Endothelial cell of umbilical vein (primary cell): ENCODE data around the gene HDLBP. TPM values are rescaled to one million over a fixed set of nuclear protein-coding genes. Genes with fewer than 3 reads are reported as not detected.

ENCODE experiments used
- BruUV-seq: library from RNA; stranded (reverse); fragments of 400-500 nt; replicated peaks from 2 replicates; lab custom pipeline; 2021; lab: Mats Ljungman, UMichigan
- CTCF ChIA-PET: fragments of 300-600, 350-600 bp; sonication (Branson Sonifier 250); formaldehyde crosslinking; loops from one replicate; lab custom pipeline; 2021; ENCODE audit warnings: antibody characterized with exemption, inconsistent platforms; lab: Charles Lee
- POLR2A ChIA-PET: fragments of 300-600, 350-600 bp; sonication (Branson Sonifier 250); formaldehyde crosslinking; loops from one replicate; lab custom pipeline; 2021; ENCODE audit warnings: antibody characterized with exemption, inconsistent platforms; lab: Charles Lee
- DNase-seq: peaks from one replicate; pipeline ENCODE4 v3.0.0-alpha.2; 2011; ENCODE audit warnings: low read depth, low spot score
- FAIRE-seq: peaks from 2 replicates; lab custom pipeline; 2011; peaks lifted over from hg19 to GRCh38; lab: Jason Lieb, UNC
- H2AFZ ChIP-seq: 2 replicates; pipeline ENCODE4 v1.6.0; 2012; ENCODE audit warnings: low read depth, low read length, control low read depth, inconsistent platforms
- H3K27ac ChIP-seq: 2 replicates; pipeline ENCODE4 v1.5.1; 2011; ENCODE audit warnings: low read depth, mild to moderate bottlenecking, control low read depth, low read length, moderate library complexity; ENCODE audit not compliant: insufficient read depth
- H3K27me3 ChIP-seq, 2 experiments: 2 replicates each; pipeline versions ENCODE4 v1.6.0 to v1.6.1; 2011; ENCODE audit warnings: low read length in 2 of 2, mixed read lengths in 1 of 2; ENCODE audit not compliant: control insufficient read depth in 2 of 2, insufficient read depth in 2 of 2
- H3K36me3 ChIP-seq, 2 experiments: 2 replicates in 1 of 2; 3 replicates in 1 of 2; pipeline ENCODE4 v1.5.1; 2011; ENCODE audit warnings: low read length in 2 of 2, mild to moderate bottlenecking in 1 of 2, moderate library complexity in 1 of 2; ENCODE audit not compliant: control insufficient read depth in 2 of 2, insufficient read depth in 2 of 2; ENCODE audit errors: extremely low read depth in 1 of 2
- H3K4me1 ChIP-seq: 3 replicates; pipeline ENCODE4 v1.5.1; 2011; ENCODE audit warnings: mild to moderate bottlenecking, low read length; ENCODE audit not compliant: control insufficient read depth, insufficient read depth; ENCODE audit errors: extremely low read depth
- H3K4me2 ChIP-seq: 2 replicates; pipeline ENCODE4 v1.6.1; 2011; ENCODE audit warnings: low read length, control low read depth, mixed read lengths; ENCODE audit not compliant: insufficient read depth
- H3K4me3 ChIP-seq, 3 experiments: fragments of 200-600 bp in 1 of 3; sonication (generic), shearing (Covaris generic) in 1 of 3; replicated peaks in 1 of 3; 2 replicates each; pipeline ENCODE4 v1.5.1; 2011 to 2016; ENCODE audit warnings: control low read depth in 3 of 3, low read length in 3 of 3, mild to moderate bottlenecking in 2 of 3, inconsistent platforms in 1 of 3, low read depth in 1 of 3, moderate library complexity in 1 of 3; ENCODE audit not compliant: insufficient read depth in 1 of 3
- H3K79me2 ChIP-seq: 2 replicates; pipeline ENCODE4 v1.6.0; 2012; ENCODE audit warnings: low read length, inconsistent platforms; ENCODE audit not compliant: control insufficient read depth, insufficient read depth
- H3K9ac ChIP-seq: replicated peaks from 2 replicates; pipeline ENCODE3; 2011; ENCODE audit warnings: low read length, control low read depth; ENCODE audit not compliant: insufficient read depth; ENCODE audit errors: extremely low read depth
- H3K9me1 ChIP-seq: replicated peaks from 3 replicates; pipeline ENCODE4 v1.6.0; 2011; ENCODE audit warnings: mild to moderate bottlenecking, low read length; ENCODE audit not compliant: control insufficient read depth, insufficient read depth; ENCODE audit errors: extremely low read depth
- H3K9me3 ChIP-seq: replicated peaks from 2 replicates; pipeline ENCODE4 v1.5.1; 2012; ENCODE audit warnings: low read length, inconsistent platforms; ENCODE audit not compliant: control insufficient read depth, insufficient read depth
- H4K20me1 ChIP-seq: replicated peaks from 2 replicates; pipeline ENCODE3; 2011; ENCODE audit warnings: mild to moderate bottlenecking, low read length; ENCODE audit not compliant: control insufficient read depth, insufficient read depth; ENCODE audit errors: extremely low read depth
- EZH2 ChIP-seq: IDR thresholded peaks from 2 replicates; pipeline ENCODE4 v1.6.1; 2012; ENCODE audit warnings: borderline replicate concordance, low read depth, mild to moderate bottlenecking, moderate library complexity, low read length, inconsistent platforms; ENCODE audit not compliant: severe bottlenecking
- FOS ChIP-seq: IDR thresholded peaks from 2 replicates; pipeline ENCODE4 v1.6.1; 2011; ENCODE audit warnings: mild to moderate bottlenecking, low read length, moderate library complexity, borderline replicate concordance; ENCODE audit not compliant: insufficient read depth
- GATA2 ChIP-seq: IDR thresholded peaks from 2 replicates; pipeline ENCODE4 v1.7.0; 2011; ENCODE audit warnings: low read depth, mild to moderate bottlenecking, moderate library complexity, mixed read lengths, low read length; ENCODE audit not compliant: insufficient read length, insufficient read depth
- JUN ChIP-seq: IDR thresholded peaks from 2 replicates; pipeline ENCODE4 v1.6.1; 2011; ENCODE audit warnings: borderline replicate concordance, low read depth; ENCODE audit not compliant: insufficient read length, insufficient read depth
- MYC ChIP-seq: IDR thresholded peaks from one replicate; pipeline ENCODE4 v1.6.1; 2011; ENCODE audit warnings: mild to moderate bottlenecking, low read depth, low read length
- POLR2A ChIP-seq: IDR thresholded peaks from 2 replicates; pipeline ENCODE4 v1.6.1; 2012; ENCODE audit warnings: low read depth, mild to moderate bottlenecking, control low read depth, low read length
- POLR2AphosphoS5 ChIP-seq: IDR thresholded peaks from 2 replicates; pipeline ENCODE4 v1.6.1; 2012; ENCODE audit warnings: low read depth, mild to moderate bottlenecking, control low read depth, low read length, moderate library complexity; ENCODE audit not compliant: insufficient read depth
- dilution Hi-C: fragments of 300-500 bp; cut with MboI; formaldehyde crosslinking; loops from one replicate; pipeline ENCODE4 v1.15.0; 2019; ENCODE audit warnings: low sequenced_read_pairs; ENCODE audit not compliant: extremely low pct_ligation_motif_present
- intact Hi-C: fragments of 100-400 bp; cut with micrococcal nuclease; formaldehyde crosslinking; loops from one replicate; pipeline ENCODE4 v1.10.0; 2022
- polyA plus RNA-seq, 4 experiments: library from polyadenylated mRNA; depleted of rRNA in 3 of 4; stranded (reverse) in 3 of 4; unstranded in 1 of 4; fragments of >200 nt; gene quantifications; 2 replicates each; pipeline versions ENCODE4 v1.2.1 to v1.2.3, GENCODE V29; 2011 to 2012; ENCODE audit warnings: missing spikeins in 1 of 4
- total RNA-seq: library from RNA; stranded (reverse); gene quantifications from 2 replicates; pipeline ENCODE4 v1.2.3, GENCODE V29; 2021
- TF ChIP-seq, protein P1 (sequence below), 2 donors: IDR thresholded peaks; 1 replicate in 1 of 2; 2 replicates in 1 of 2; pipeline ENCODE4 v1.5.1; 2011; ENCODE audit warnings: low read length in 2 of 2, mild to moderate bottlenecking in 2 of 2, moderate library complexity in 2 of 2, control low read depth in 1 of 2, inconsistent platforms in 1 of 2, low read depth in 1 of 2; ENCODE audit not compliant: insufficient read depth in 1 of 2; ENCODE audit errors: extremely low read depth in 1 of 2
- TF ChIP-seq, protein P2 (sequence below): IDR thresholded peaks from 2 replicates; pipeline ENCODE4 v1.6.1; 2011; ENCODE audit not compliant: insufficient read depth, insufficient read length

Gene HDLBP
- total and polyA plus RNA-seq, 2 donors (not counting 3 experiments of a cell fraction or from before 2014, with no cell fraction given), result 379 to 569 TPM

GRCh38 chr2:241244368-241244767 lies 71.1 kb downstream of the HDLBP start:
- ChIA-PET CTCF (no interaction called here), POLR2A (no interaction called here)
- no peak overlapping the region for H3K4me3 ChIP-seq
- H3K79me2 ChIP-seq, result peaks cover 14% of the 10 kb centered on the region
- no TSS peak for BruUV-seq
- H3K36me3 ChIP-seq, result peaks cover 53 to 80% of the 10 kb centered on the region in 2 experiments
- H3K27me3 ChIP-seq, result no peaks in the 10 kb centered on the region
- no peak overlapping the region for H3K9ac ChIP-seq
- no peaks in the 10 kb centered on the region for H3K9me3 ChIP-seq
- TF ChIP-seq, protein P1, sequence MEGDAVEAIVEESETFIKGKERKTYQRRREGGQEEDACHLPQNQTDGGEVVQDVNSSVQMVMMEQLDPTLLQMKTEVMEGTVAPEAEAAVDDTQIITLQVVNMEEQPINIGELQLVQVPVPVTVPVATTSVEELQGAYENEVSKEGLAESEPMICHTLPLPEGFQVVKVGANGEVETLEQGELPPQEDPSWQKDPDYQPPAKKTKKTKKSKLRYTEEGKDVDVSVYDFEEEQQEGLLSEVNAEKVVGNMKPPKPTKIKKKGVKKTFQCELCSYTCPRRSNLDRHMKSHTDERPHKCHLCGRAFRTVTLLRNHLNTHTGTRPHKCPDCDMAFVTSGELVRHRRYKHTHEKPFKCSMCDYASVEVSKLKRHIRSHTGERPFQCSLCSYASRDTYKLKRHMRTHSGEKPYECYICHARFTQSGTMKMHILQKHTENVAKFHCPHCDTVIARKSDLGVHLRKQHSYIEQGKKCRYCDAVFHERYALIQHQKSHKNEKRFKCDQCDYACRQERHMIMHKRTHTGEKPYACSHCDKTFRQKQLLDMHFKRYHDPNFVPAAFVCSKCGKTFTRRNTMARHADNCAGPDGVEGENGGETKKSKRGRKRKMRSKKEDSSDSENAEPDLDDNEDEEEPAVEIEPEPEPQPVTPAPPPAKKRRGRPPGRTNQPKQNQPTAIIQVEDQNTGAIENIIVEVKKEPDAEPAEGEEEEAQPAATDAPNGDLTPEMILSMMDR (IDR thresholded peaks at IDR 0.05; ENCODE audit: extremely low read depth in 1 of 2, insufficient read depth in 1 of 2, low read depth in 1 of 2, low read length in 2 of 2), result no peak
- TF ChIP-seq POLR2AphosphoS5, result no peak
- TF ChIP-seq, protein P2, sequence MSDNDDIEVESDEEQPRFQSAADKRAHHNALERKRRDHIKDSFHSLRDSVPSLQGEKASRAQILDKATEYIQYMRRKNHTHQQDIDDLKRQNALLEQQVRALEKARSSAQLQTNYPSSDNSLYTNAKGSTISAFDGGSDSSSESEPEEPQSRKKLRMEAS, result no peak
- TF ChIP-seq GATA2, result no peak
- TF ChIP-seq EZH2, result no peak
- no peak for TF ChIP-seq JUN
- TF ChIP-seq MYC, result no peak
- TF ChIP-seq POLR2A, result no peak
- TF ChIP-seq FOS, result no peak
- H4K20me1 ChIP-seq, result no peaks in the 10 kb centered on the region
- FAIRE-seq, result no peak
- no peaks in the 10 kb centered on the region for H3K9me1 ChIP-seq
- no peak overlapping the region for H3K4me2 ChIP-seq
- intact Hi-C loops, result no loop called here
- H3K4me1 ChIP-seq, result no peaks in the 10 kb centered on the region
- dilution Hi-C loops, result no loop called here
- no peak overlapping the region for H3K27ac ChIP-seq
- DNase-seq, result no peak
- H2AFZ ChIP-seq, result no peak overlapping the region
